Liver (tissue), 3 donors: ENCODE data around the gene ASPG.

ENCODE experiments used
- CTCF ChIP-seq: fragments of 150-350 bp; IDR thresholded peaks from 2 replicates; pipeline ENCODE4 v1.5.1; 2017; ENCODE audit warnings: improper control_type of control experiment, low read depth, low read length; ENCODE audit not compliant: missing input control
- SP1 ChIP-seq: IDR thresholded peaks from 2 replicates; pipeline ENCODE4 v1.6.1; 2018; ENCODE audit warnings: antibody characterized with exemption, mild to moderate bottlenecking
- TAF1 ChIP-seq: conservative IDR thresholded peaks from 2 replicates; pipeline ENCODE4 v1.6.1; 2016; ENCODE audit warnings: antibody characterized with exemption, mild to moderate bottlenecking
- ZBTB33 ChIP-seq: IDR thresholded peaks from 2 replicates; pipeline ENCODE4 v1.6.1; 2016; ENCODE audit warnings: antibody characterized with exemption
- donor health status: healthy.
- donor health status: healthy.

GRCh38 chr14:104051092-104051813 is 34.2 kb upstream of the ASPG start:
- TF ChIP-seq ZBTB33: no peak
- TF ChIP-seq CTCF: no peak
- TF ChIP-seq TAF1: no peak
- no peak for TF ChIP-seq SP1
